Smooth muscle cell (in vitro differentiated cells): ENCODE measurements around the gene NUDT19. TPM values are rescaled to one million over a fixed set of nuclear protein-coding genes. Genes with fewer than 3 reads are reported as not detected.

Experiments
- DNase-seq: peaks from one replicate; lab custom pipeline; 2025; ENCODE audit not compliant: unreplicated experiment; lab: John Stamatoyannopoulos, UW
- H2AFZ ChIP-seq: fragments of 200-600 bp; sonication (generic); 2 replicates; pipeline ENCODE4 v1.6.0; 2016; ENCODE audit warnings: antibody characterized with exemption, low read depth, mild to moderate bottlenecking
- H3F3A ChIP-seq: fragments of 200-600 bp; sonication (generic); 2 replicates; pipeline ENCODE4 v1.6.0; 2017; ENCODE audit warnings: antibody characterized with exemption, low read depth
- H3K27ac ChIP-seq: fragments of 200-600 bp; sonication (generic); 2 replicates; pipeline ENCODE4 v1.5.1; 2016; ENCODE audit warnings: low read depth, mild to moderate bottlenecking
- H3K27me3 ChIP-seq: fragments of 200-600 bp; sonication (generic); 2 replicates; pipeline ENCODE4 v1.6.1; 2016; ENCODE audit warnings: low read depth, mild to moderate bottlenecking
- H3K36me3 ChIP-seq: fragments of 200-600 bp; sonication (generic); 2 replicates; pipeline ENCODE4 v1.5.1; 2016; ENCODE audit warnings: low read depth
- H3K4me1 ChIP-seq: fragments of 200-600 bp; sonication (generic); 2 replicates; pipeline ENCODE4 v1.5.1; 2016; ENCODE audit warnings: low read depth
- H3K4me2 ChIP-seq: fragments of 200-600 bp; sonication (generic); 2 replicates; pipeline ENCODE4 v1.6.0; 2016; ENCODE audit warnings: mild to moderate bottlenecking
- H3K4me3 ChIP-seq: fragments of 200-600 bp; sonication (generic); 2 replicates; pipeline ENCODE4 v1.5.1; 2016; ENCODE audit warnings: mild to moderate bottlenecking
- H3K79me2 ChIP-seq: fragments of 200-600 bp; sonication (generic); 2 replicates; pipeline ENCODE4 v1.6.0; 2016; ENCODE audit warnings: low read depth, mild to moderate bottlenecking
- H3K9ac ChIP-seq: fragments of 200-600 bp; sonication (generic); 2 replicates; pipeline ENCODE4 v1.6.0; 2016; ENCODE audit warnings: low read depth
- H3K9me3 ChIP-seq: fragments of 200-600 bp; sonication (generic); replicated peaks from 2 replicates; pipeline ENCODE4 v1.5.1; 2016; ENCODE audit warnings: low read depth
- H4K20me1 ChIP-seq: fragments of 200-600 bp; sonication (generic); 2 replicates; pipeline ENCODE4 v1.6.0; 2016; ENCODE audit warnings: low read depth
- CTCF ChIP-seq: fragments of 200-600 bp; sonication (generic); IDR thresholded peaks from 2 replicates; pipeline ENCODE4 v1.5.1; 2017; ENCODE audit warnings: borderline replicate concordance, mild to moderate bottlenecking, antibody characterized with exemption; ENCODE audit not compliant: insufficient read depth, poor library complexity, severe bottlenecking
- WGBS: methylation state at CpG from one replicate; pipeline ENCODE4 v1.1.7; 2016; ENCODE audit warnings: low lambda C conversion rate; 5-methylcytosine and 5-hydroxymethylcytosine counted together
- polyA plus RNA-seq: library from polyadenylated mRNA; unstranded; fragments of >200 nt; fragmentation: Nextera tagmentation; extraction: Ambion mirVana; gene quantifications from 2 replicates; pipeline ENCODE4 v1.2.1, GENCODE V29; 2016
- total RNA-seq: library from RNA; depleted of rRNA; stranded (reverse); fragments of >200 nt; gene quantifications from 2 replicates; pipeline ENCODE4 v1.2.3, GENCODE V29; 2014

NUDT19 gene
- total and polyA plus RNA-seq, 2 experiments from 2014 or later: 2.2 to 3.5 TPM

- Histone ChIP-seq H3K9ac (no peak overlapping the region), H2AFZ (no peak overlapping the region), H3K4me2 (no peak overlapping the region), H3F3A (no peaks in the 10 kb centered on the region), H3K4me1 (no peaks in the 10 kb centered on the region), H4K20me1 (peaks cover 47% of the 10 kb centered on the region), H3K27ac (no peak overlapping the region), H3K79me2 (peaks cover 23% of the 10 kb centered on the region), H3K4me3 (no peak overlapping the region), H3K36me3 (no peaks in the 10 kb centered on the region), H3K27me3 (no peaks in the 10 kb centered on the region), H3K9me3 (no peaks in the 10 kb centered on the region)
- 84% methylated on average over 10 of the region's 10 CpGs for WGBS
- no peak for TF ChIP-seq CTCF
- DNase-seq: no peak
Measured at GRCh38 chr19:32658527-32658926, 33.1 kb upstream of the NUDT19 start.

GRCh38 chr19:32661318-32661717 lies 30.3 kb upstream of the NUDT19 start:
- H3K79me2 ChIP-seq: peaks cover 28% of the 10 kb centered on the region
- peaks cover 64% of the 10 kb centered on the region for H4K20me1 ChIP-seq
- no peak for DNase-seq
- no peak overlapping the region for H3K9ac ChIP-seq
- no peak overlapping the region for H3K4me2 ChIP-seq
- no peaks in the 10 kb centered on the region for H3K36me3 ChIP-seq
- no peak overlapping the region for H2AFZ ChIP-seq
- no peaks in the 10 kb centered on the region for H3K27me3 ChIP-seq
- no peaks in the 10 kb centered on the region for H3K9me3 ChIP-seq
- H3K4me3 ChIP-seq: no peak overlapping the region
- H3F3A ChIP-seq: no peaks in the 10 kb centered on the region
- no peaks in the 10 kb centered on the region for H3K4me1 ChIP-seq
- no peak for TF ChIP-seq CTCF
- 90% methylated on average over 7 of the region's 7 CpGs for WGBS
- no peak overlapping the region for H3K27ac ChIP-seq

- no peak for DNase-seq
- no peak overlapping the region for H3K27ac ChIP-seq
- H3F3A ChIP-seq: no peaks in the 10 kb centered on the region
- no peak overlapping the region for H3K4me3 ChIP-seq
- H3K9me3 ChIP-seq: no peaks in the 10 kb centered on the region
- peaks cover 72% of the 10 kb centered on the region for H4K20me1 ChIP-seq
- H3K4me2 ChIP-seq: no peak overlapping the region
- H2AFZ ChIP-seq: no peak overlapping the region
- no peaks in the 10 kb centered on the region for H3K4me1 ChIP-seq
- 64% methylated on average over 3 of the region's 3 CpGs for whole genome bisulfite sequencing
- H3K27me3 ChIP-seq: no peaks in the 10 kb centered on the region
- no peak overlapping the region for H3K9ac ChIP-seq
- TF ChIP-seq CTCF: no peak
- H3K79me2 ChIP-seq: peaks cover 36% of the 10 kb centered on the region
- H3K36me3 ChIP-seq: no peaks in the 10 kb centered on the region
Measured at GRCh38 chr19:32662186-32662585, 29.4 kb upstream of the NUDT19 start.

GRCh38 chr19:32666084-32666483 lies 25.5 kb upstream of the NUDT19 start:
- Histone ChIP-seq H3K4me1 (no peaks in the 10 kb centered on the region), H3K9me3 (no peaks in the 10 kb centered on the region), H3K36me3 (no peaks in the 10 kb centered on the region), H3K27me3 (no peaks in the 10 kb centered on the region), H3K27ac (no peak overlapping the region), H3K4me2 (no peak overlapping the region), H3K79me2 (peaks cover 23% of the 10 kb centered on the region), H3F3A (no peaks in the 10 kb centered on the region), H3K4me3 (no peak overlapping the region), H2AFZ (no peak overlapping the region), H3K9ac (no peak overlapping the region), H4K20me1 (peaks cover 82% of the 10 kb centered on the region)
- DNase-seq: no peak
- WGBS: 97% methylated on average over 6 of the region's 6 CpGs
- TF ChIP-seq CTCF: no peak
